ENCODE data around the gene TP53I3.

GRCh38 chr2:24111407-24111901 is 26.8 kb upstream of the TP53I3 start:
- TF ChIP-seq CTCF (IDR thresholded peaks at IDR 0.05; ENCODE audit: low read depth, low read length) (no peak), POLR2A (IDR thresholded peaks at IDR 0.05; ENCODE audit: extremely low read depth, insufficient read length) (no peak), MYC (IDR thresholded peaks at IDR 0.05; ENCODE audit: low read depth, low read length) (no peak)
- TF ChIP-seq, protein P1, sequence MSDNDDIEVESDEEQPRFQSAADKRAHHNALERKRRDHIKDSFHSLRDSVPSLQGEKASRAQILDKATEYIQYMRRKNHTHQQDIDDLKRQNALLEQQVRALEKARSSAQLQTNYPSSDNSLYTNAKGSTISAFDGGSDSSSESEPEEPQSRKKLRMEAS (IDR thresholded peaks at IDR 0.05; ENCODE audit: low read depth, low read length), result no peak

Measured in NB4 (cell line).